SK-N-SH (cell line): ENCODE results near the gene RFX3.

Experiments used
- ELF1 ChIP-seq: IDR thresholded peaks from 2 replicates; pipeline ENCODE4 v1.4.0; 2012
- JUND ChIP-seq: IDR thresholded peaks from 2 replicates; pipeline ENCODE4 v1.4.0; 2012
- RAD21 ChIP-seq: IDR thresholded peaks from 2 replicates; pipeline ENCODE4 v1.6.1; 2012; ENCODE audit warnings: mild to moderate bottlenecking, low read length
- RCOR1 ChIP-seq: fragments of 150-350 bp; IDR thresholded peaks from 2 replicates; pipeline ENCODE4 v1.6.1; 2017; ENCODE audit warnings: antibody characterized with exemption, low read length
- SMC3 ChIP-seq: IDR thresholded peaks from 2 replicates; pipeline ENCODE4 v1.6.1; 2012; ENCODE audit warnings: low read depth, low read length, improper control_type of control experiment
- TEAD4 ChIP-seq: IDR thresholded peaks from 2 replicates; pipeline ENCODE4 v1.4.0; 2012; ENCODE audit warnings: mild to moderate bottlenecking, borderline replicate concordance; ENCODE audit not compliant: insufficient read depth
- YY1 ChIP-seq: IDR thresholded peaks from 2 replicates; pipeline ENCODE4 v1.4.0; 2012; ENCODE audit warnings: low read depth, mild to moderate bottlenecking
- TF ChIP-seq, protein P1 (sequence below): fragments of 200-600 bp; sonication (generic); IDR thresholded peaks from 2 replicates; pipeline ENCODE4 v1.6.1; 2017; ENCODE audit warnings: antibody characterized with exemption, mild to moderate bottlenecking, moderate library complexity
- TF ChIP-seq, protein P2 (sequence below): IDR thresholded peaks from 2 replicates; pipeline ENCODE4 v1.4.0; 2012; ENCODE audit warnings: low read depth
- TF ChIP-seq, protein P3 (sequence below): IDR thresholded peaks from 2 replicates; pipeline ENCODE4 v1.6.1; 2012; ENCODE audit warnings: mild to moderate bottlenecking, low read depth, low read length, moderate library complexity

DNA sequence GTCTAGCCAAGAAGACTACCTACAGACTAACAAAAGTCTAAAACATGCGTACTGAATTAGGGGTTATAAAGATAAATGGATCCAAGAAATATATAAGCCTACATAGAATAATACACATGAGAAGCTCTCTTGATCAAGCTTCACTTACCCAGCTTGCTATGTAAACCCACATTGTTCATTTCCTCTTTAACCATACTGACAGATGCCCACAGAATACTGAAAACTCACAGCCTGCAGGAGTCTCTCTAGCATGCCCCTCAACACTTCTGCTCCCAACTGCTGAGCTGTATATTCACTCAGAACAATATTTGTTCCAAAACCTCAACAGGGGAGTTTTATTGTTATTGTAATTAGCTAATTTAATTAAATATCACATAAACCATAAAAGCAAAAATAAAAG is 52.4 kb downstream of the RFX3 start:
- TF ChIP-seq, protein P1, sequence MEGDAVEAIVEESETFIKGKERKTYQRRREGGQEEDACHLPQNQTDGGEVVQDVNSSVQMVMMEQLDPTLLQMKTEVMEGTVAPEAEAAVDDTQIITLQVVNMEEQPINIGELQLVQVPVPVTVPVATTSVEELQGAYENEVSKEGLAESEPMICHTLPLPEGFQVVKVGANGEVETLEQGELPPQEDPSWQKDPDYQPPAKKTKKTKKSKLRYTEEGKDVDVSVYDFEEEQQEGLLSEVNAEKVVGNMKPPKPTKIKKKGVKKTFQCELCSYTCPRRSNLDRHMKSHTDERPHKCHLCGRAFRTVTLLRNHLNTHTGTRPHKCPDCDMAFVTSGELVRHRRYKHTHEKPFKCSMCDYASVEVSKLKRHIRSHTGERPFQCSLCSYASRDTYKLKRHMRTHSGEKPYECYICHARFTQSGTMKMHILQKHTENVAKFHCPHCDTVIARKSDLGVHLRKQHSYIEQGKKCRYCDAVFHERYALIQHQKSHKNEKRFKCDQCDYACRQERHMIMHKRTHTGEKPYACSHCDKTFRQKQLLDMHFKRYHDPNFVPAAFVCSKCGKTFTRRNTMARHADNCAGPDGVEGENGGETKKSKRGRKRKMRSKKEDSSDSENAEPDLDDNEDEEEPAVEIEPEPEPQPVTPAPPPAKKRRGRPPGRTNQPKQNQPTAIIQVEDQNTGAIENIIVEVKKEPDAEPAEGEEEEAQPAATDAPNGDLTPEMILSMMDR, result no peak
- TF ChIP-seq ELF1 (no peak), RCOR1 (no peak), TEAD4 (no peak), RAD21 (peak; percentile 33), JUND (no peak), YY1 (no peak), SMC3 (no peak)
- TF ChIP-seq, protein P2, sequence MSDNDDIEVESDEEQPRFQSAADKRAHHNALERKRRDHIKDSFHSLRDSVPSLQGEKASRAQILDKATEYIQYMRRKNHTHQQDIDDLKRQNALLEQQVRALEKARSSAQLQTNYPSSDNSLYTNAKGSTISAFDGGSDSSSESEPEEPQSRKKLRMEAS, result no peak
- TF ChIP-seq, protein P3, sequence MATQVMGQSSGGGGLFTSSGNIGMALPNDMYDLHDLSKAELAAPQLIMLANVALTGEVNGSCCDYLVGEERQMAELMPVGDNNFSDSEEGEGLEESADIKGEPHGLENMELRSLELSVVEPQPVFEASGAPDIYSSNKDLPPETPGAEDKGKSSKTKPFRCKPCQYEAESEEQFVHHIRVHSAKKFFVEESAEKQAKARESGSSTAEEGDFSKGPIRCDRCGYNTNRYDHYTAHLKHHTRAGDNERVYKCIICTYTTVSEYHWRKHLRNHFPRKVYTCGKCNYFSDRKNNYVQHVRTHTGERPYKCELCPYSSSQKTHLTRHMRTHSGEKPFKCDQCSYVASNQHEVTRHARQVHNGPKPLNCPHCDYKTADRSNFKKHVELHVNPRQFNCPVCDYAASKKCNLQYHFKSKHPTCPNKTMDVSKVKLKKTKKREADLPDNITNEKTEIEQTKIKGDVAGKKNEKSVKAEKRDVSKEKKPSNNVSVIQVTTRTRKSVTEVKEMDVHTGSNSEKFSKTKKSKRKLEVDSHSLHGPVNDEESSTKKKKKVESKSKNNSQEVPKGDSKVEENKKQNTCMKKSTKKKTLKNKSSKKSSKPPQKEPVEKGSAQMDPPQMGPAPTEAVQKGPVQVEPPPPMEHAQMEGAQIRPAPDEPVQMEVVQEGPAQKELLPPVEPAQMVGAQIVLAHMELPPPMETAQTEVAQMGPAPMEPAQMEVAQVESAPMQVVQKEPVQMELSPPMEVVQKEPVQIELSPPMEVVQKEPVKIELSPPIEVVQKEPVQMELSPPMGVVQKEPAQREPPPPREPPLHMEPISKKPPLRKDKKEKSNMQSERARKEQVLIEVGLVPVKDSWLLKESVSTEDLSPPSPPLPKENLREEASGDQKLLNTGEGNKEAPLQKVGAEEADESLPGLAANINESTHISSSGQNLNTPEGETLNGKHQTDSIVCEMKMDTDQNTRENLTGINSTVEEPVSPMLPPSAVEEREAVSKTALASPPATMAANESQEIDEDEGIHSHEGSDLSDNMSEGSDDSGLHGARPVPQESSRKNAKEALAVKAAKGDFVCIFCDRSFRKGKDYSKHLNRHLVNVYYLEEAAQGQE, result no peak
